Activated CD8-positive, alpha-beta T cell treated with anti-CD3 and anti-CD28 coated beads for 36 hours (primary cell): ENCODE measurements around the gene MCEMP1. TPM values are rescaled to one million over a fixed set of nuclear protein-coding genes. Genes with fewer than 3 reads are reported as not detected.

Experiments
- ATAC-seq: fragments of 200-7000 bp; cut with Tn5 transposase; one replicate; pipeline ENCODE4 v1.10.0; 2021; ENCODE audit warnings: mild to moderate bottlenecking, moderate library complexity
- CTCF ChIA-PET: fragments of 350-600 bp; sonication (Branson Sonifier 250); formaldehyde crosslinking; loops from one replicate; lab custom pipeline; 2021; ENCODE audit warnings: antibody characterized with exemption; lab: Charles Lee
- POLR2A ChIA-PET: fragments of 350-600 bp; sonication (Branson Sonifier 250); formaldehyde crosslinking; loops from one replicate; lab custom pipeline; 2021; ENCODE audit warnings: antibody characterized with exemption; lab: Charles Lee
- DNase-seq: peaks from one replicate; pipeline ENCODE4 v3.0.0-alpha.2; 2020
- H3K27ac Mint-ChIP-seq: one replicate; pipeline ENCODE4 v1.8.0; 2021; ENCODE audit warnings: mild to moderate bottlenecking, mixed read lengths
- H3K27me3 Mint-ChIP-seq: one replicate; pipeline ENCODE4 v1.8.0; 2021; ENCODE audit warnings: mixed read lengths
- H3K36me3 Mint-ChIP-seq: one replicate; pipeline ENCODE4 v1.8.0; 2021; ENCODE audit warnings: low read depth, mixed read lengths
- H3K4me1 Mint-ChIP-seq: one replicate; pipeline ENCODE4 v1.8.0; 2021; ENCODE audit warnings: low read depth, mixed read lengths
- H3K4me3 Mint-ChIP-seq: one replicate; pipeline ENCODE4 v1.8.0; 2021; ENCODE audit warnings: mild to moderate bottlenecking, moderate library complexity, mixed read lengths
- H3K9me3 Mint-ChIP-seq: one replicate; pipeline ENCODE4 v1.8.0; 2021; ENCODE audit warnings: mixed read lengths
- intact Hi-C: fragments of 100-400 bp; cut with micrococcal nuclease; formaldehyde crosslinking; loops from one replicate; pipeline ENCODE4 v1.10.0; 2022
- total RNA-seq, 2 experiments: library from RNA; stranded (reverse); gene quantifications; one replicate each; pipeline ENCODE4 v1.2.3, GENCODE V29; 2021
- TF ChIP-seq, protein P1 (sequence below): fragments of 200-600 bp; IDR thresholded peaks from one replicate; pipeline ENCODE4 v1.8.0; 2022; ENCODE audit warnings: antibody characterized with exemption, mild to moderate bottlenecking

Gene MCEMP1
- total RNA-seq, 2 experiments from 2014 or later = not detected

DNA sequence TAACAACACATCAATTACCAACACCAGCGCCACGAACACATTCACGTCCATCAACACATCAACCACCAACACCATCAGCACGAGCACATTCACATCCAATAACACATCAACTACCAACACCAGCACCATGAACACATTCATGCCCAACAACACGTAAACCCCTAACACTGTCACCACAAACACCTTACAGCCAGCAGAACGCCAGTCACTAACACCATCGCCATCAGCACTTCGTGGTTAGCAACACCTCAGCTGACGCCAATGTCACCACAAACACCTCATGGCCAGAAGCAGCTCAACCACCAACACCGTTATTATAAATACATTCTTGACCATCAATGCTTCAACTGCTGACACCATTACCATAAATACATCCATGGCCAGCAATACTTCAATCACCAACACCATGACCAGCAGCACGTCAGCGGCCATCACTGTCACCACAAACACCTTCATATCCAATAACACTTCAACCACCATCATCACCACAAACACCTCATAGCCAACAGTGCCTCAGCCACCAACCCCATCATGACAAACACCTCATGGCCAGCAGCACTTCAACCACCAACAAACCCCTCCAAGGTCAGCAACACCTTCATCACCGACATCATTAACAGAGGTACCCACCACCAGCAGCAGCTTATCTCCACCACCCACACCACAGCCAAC lies 15.7 kb downstream of the MCEMP1 start:
- peak; percentile 51 for DNase-seq
- H3K27me3 Mint-ChIP-seq = peaks cover 3% of the 10 kb centered on the region

GRCh38 chr19:7694499-7694898 lies 17.6 kb downstream of the MCEMP1 start:
- intact Hi-C loops = no loop called here
- no peaks in the 10 kb centered on the region for H3K36me3 Mint-ChIP-seq
- TF ChIP-seq, protein P1, sequence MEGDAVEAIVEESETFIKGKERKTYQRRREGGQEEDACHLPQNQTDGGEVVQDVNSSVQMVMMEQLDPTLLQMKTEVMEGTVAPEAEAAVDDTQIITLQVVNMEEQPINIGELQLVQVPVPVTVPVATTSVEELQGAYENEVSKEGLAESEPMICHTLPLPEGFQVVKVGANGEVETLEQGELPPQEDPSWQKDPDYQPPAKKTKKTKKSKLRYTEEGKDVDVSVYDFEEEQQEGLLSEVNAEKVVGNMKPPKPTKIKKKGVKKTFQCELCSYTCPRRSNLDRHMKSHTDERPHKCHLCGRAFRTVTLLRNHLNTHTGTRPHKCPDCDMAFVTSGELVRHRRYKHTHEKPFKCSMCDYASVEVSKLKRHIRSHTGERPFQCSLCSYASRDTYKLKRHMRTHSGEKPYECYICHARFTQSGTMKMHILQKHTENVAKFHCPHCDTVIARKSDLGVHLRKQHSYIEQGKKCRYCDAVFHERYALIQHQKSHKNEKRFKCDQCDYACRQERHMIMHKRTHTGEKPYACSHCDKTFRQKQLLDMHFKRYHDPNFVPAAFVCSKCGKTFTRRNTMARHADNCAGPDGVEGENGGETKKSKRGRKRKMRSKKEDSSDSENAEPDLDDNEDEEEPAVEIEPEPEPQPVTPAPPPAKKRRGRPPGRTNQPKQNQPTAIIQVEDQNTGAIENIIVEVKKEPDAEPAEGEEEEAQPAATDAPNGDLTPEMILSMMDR = no peak
- H3K27me3 Mint-ChIP-seq = peaks cover 8% of the 10 kb centered on the region
- DNase-seq (no peak), ATAC-seq (no peak)
- no peak overlapping the region for H3K27ac Mint-ChIP-seq
- ChIA-PET CTCF (interaction anchor here (0.7 kb wide), 1 partner anchor 14 kb away, joined by 3 read pairs; the partner anchor contains the start of gene TRAPPC5), POLR2A (no interaction called here)
- no peaks in the 10 kb centered on the region for H3K9me3 Mint-ChIP-seq
- H3K4me3 Mint-ChIP-seq = no peak overlapping the region
- peaks cover 9% of the 10 kb centered on the region for H3K4me1 Mint-ChIP-seq

More for the DNA sequence above, 15.7 kb downstream of the MCEMP1 start:
- CTCF ChIA-PET = interaction anchor here (1.0 kb wide), 1 partner anchor 12 kb away, joined by 3 read pairs; the partner anchor contains the start of gene TRAPPC5
- H3K27ac Mint-ChIP-seq = no peak overlapping the region
- POLR2A ChIA-PET = interaction anchor here (0.9 to 1.1 kb wide), 2 partner anchors 74 to 115 kb away, joined by 3 to 4 read pairs; no protein-coding TSS in a partner anchor
- peak; percentile 51 for ATAC-seq
- no peaks in the 10 kb centered on the region for H3K4me1 Mint-ChIP-seq
- no peaks in the 10 kb centered on the region for H3K36me3 Mint-ChIP-seq
- no peaks in the 10 kb centered on the region for H3K9me3 Mint-ChIP-seq
- TF ChIP-seq, protein P1 = no peak
- intact Hi-C loops = no loop called here
- H3K4me3 Mint-ChIP-seq = no peak overlapping the region

- Mint-ChIP-seq H3K27ac (no peak overlapping the region), H3K36me3 (no peaks in the 10 kb centered on the region), H3K27me3 (peaks cover 8% of the 10 kb centered on the region), H3K9me3 (no peaks in the 10 kb centered on the region), H3K4me3 (no peak overlapping the region), H3K4me1 (peaks cover 17% of the 10 kb centered on the region)
- POLR2A ChIA-PET = no interaction called here
- TF ChIP-seq, protein P1 = no peak
- ATAC-seq = no peak
- DNase-seq = no peak
- CTCF ChIA-PET = interaction anchor here (1.4 to 5.0 kb wide), 3 partner anchors 17 to 102 kb away, joined by 3 to 28 read pairs (median 9); partner anchors contain the start of gene TRAPPC5
- intact Hi-C loops = no loop called here
Measured at GRCh38 chr19:7697721-7698287, 20.9 kb downstream of the MCEMP1 start.

DNA sequence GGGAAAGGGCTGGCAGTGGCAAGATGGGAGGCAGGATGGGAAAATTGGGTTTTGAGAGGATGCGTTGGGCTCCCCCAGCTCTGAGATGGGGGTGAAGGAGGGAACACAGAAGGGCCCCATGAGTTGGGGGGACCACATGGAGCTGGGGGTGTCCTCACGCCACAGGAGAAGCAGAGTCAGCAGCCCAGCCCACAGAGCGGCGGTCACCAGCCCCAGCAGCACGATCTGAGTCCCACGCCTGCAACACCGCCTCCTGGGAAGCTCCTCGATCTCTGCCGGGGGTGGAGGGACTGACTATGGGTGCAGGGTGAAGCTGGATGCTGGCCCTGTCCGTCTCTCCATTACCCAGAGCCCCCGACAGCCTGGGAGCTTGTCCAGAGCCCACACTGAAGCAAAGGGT lies 21.7 kb downstream of the MCEMP1 start:
- H3K4me3 Mint-ChIP-seq = peak overlapping the region; percentile 61
- no peak for DNase-seq
- CTCF ChIA-PET = interaction anchor here (0.9 to 5.0 kb wide), 3 partner anchors 18 to 101 kb away, joined by 3 to 28 read pairs (median 9); partner anchors contain the start of gene TRAPPC5
- POLR2A ChIA-PET = interaction anchor here (0.9 to 1.6 kb wide), 4 partner anchors 10 to 101 kb away, joined by 3 read pairs; partner anchors contain the start of gene TRAPPC5
- H3K4me1 Mint-ChIP-seq = peaks cover 19% of the 10 kb centered on the region
- H3K36me3 Mint-ChIP-seq = no peaks in the 10 kb centered on the region
- peaks cover 8% of the 10 kb centered on the region for H3K27me3 Mint-ChIP-seq
- TF ChIP-seq, protein P1 = no peak
- no peak overlapping the region for H3K27ac Mint-ChIP-seq
- ATAC-seq = no peak
- no peaks in the 10 kb centered on the region for H3K9me3 Mint-ChIP-seq
- intact Hi-C loops = no loop called here
